ENCODE results near the gene FAM47C.
"Not testable (repeated sequence)": the region's sequence is repeated elsewhere in the genome, so short reads cannot be mapped to it uniquely, and the experiment has no call there.

The FAM47C gene

DNA sequence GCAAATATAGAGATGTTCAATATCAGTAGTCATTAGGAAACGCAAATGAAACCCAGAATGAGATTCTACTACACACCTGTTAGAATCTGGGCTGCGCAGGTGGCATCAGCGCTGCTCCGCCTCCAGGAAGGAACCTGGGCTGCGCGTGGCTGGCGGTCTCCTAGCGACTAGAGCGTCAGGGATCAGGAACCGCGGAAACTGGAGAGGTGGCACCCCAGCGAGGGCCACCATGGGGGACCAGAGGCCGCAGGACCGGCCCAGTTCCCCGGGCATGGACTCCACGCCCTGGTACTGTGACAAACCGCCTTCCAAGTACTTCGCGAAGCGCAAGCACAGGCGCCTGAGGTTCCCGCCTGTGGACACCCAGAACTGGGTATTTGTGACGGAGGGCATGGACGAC is at the start of gene FAM47C:
FAM47C (plus strand) TSS at position 185 of the 400 bp plus-strand sequence; CDS start at position 230, 45 bp downstream.
- not testable (repeated sequence) for DNase-seq

DNA sequence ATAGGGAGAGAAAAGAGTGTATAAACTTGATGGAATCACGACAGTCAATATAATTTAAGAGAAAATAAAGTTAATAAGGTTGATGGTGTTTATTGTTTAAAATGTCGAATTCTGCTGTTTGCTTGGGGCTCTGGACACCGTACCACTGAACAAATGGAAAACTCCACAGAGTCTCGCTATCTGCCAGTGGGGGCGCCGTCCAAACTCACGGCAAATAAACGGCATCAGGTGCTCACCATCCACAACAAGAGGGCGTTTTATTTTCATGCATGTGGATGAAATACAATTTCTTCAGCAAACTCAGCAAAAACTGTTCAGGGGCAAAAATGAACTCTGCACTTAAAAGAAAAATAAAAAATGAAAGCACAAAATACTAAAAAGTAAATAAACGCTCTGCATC is 46.6 kb upstream of the FAM47C start:
- no peak for DNase-seq

DNA sequence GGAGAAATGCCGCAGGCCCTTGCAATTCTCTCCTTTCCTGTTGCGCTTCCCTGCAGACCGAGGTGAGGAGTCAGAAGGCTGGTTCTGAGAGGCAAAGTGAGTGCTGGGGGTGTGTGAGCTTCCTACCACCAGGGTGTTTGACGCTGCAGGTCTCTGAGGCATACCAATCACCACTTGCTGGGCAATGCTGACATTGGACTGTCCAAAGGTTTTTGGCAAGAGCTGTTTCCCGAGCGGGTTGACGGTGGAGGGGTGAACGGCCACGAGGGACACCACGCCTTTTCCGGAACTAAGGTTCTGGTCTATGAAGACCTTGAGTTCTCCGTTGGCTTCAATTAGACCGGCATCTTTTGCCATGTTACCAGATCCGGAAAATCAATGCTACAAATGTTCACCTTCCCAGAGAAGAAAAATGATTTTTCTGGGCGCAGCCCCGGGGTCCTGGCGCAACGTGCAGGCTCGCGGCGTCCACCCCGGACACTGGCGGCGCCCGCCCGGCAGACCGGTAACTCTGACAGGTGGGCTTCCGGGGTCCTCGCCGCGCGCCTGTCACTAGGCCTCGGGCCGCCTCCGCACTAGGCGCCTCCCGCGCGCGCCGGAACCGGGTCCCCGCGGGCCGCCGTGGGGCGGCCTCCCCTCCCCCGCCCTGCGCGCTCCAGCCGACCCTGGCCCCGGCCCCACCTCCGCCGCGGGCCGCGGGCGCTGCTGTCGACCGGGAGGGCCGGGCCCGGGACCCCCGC is 44.9 kb upstream of the FAM47C start:
- DNase-seq, result no peak

DNA sequence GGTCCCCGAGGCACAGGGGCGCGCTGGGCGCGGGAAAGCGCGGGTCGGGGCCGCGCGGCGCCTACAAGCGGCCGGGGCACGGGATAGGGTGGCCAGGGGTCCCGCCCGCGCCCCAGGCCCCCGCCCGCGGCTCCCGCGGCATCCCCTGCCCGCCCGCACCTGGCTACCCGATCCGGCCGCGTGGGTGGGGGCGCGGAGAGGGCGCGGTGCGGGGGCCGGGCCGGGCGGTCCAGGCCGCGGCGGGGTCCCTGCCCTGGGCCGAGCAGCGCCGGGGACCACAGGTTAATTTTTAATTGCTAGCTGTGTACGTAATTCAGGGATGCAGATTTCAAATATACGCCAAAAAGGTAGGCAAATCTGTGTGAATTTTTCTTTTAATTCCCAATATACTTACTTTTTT is 44.3 kb upstream of the FAM47C start:
- DNase-seq, result no peak

DNA sequence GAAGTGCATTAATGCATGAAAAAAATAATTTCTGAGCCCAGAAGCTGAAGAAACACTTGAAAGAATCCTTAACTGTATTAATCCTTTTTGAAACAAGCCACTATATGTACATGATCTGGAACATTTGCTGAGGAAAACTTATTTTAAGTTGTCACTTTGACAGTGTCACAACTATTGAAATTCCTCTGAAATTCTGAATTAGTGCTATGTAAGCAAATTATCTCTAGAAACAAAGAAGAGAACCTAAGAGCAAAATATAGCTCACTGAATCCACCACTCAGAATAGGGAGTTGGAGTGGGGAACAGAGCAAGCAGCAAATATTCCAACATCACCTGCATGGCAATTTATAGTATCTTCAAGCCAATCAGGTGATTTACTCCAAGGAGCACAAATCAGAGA is 34.6 kb upstream of the FAM47C start:
- no peak for DNase-seq

DNA sequence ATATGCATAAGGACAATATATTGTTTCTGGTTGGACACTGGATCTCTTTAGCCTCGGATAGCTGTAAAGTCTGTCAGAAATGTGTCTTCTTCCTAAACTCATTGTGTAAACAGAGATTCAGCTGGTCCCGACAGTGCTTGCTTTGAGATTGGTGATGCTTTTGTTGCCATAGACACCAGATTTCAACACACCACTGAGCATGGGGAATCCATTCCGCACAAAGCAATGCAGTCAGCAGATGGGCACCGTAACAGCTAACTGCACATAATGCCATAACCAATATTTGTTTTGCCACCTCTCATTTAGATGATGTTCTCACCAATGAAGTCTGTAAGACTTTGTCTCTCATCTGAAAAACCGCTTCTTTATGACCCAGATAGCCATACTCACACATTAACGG is 33.3 kb upstream of the FAM47C start:
- no peak for DNase-seq

DNA sequence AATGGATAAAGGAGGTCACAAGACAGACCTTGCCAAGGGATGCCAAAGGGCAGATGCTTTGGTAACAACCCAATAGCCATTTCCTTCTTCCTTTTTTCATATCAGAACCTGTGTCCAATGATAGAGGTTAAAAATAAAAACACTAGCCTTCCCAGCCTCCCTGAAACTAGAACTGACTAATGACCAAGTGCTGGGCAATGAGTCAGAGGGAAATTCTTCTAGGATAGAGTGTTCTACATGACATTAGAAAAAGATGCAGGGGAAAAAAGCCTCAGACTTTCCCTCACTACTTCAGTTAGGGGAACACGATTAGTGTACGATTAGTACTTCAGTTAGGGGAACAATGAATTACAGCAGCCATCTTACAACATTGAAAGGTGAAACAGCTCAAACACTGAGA is 29.3 kb upstream of the FAM47C start:
- DNase-seq, result no peak

DNA sequence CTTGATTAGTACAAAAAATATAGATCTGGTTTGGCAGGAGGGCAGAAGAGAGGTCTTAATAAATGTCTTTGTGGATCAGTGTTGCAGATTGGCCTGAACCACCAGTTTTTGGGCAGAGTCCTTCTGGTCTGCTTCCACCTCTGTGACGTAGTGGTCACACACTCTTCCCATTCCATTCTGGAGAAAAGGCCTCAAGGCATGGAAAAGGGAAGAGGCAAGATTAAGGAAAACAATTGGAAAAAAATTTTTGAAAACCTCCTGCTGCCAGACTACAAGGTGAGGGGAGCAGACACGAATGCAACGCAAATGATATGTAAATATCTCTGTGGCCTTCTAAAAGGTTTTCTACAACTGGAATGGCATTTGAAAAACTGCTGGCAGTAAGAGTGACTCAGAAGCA is 24.3 kb upstream of the FAM47C start:
- no peak for DNase-seq

DNA sequence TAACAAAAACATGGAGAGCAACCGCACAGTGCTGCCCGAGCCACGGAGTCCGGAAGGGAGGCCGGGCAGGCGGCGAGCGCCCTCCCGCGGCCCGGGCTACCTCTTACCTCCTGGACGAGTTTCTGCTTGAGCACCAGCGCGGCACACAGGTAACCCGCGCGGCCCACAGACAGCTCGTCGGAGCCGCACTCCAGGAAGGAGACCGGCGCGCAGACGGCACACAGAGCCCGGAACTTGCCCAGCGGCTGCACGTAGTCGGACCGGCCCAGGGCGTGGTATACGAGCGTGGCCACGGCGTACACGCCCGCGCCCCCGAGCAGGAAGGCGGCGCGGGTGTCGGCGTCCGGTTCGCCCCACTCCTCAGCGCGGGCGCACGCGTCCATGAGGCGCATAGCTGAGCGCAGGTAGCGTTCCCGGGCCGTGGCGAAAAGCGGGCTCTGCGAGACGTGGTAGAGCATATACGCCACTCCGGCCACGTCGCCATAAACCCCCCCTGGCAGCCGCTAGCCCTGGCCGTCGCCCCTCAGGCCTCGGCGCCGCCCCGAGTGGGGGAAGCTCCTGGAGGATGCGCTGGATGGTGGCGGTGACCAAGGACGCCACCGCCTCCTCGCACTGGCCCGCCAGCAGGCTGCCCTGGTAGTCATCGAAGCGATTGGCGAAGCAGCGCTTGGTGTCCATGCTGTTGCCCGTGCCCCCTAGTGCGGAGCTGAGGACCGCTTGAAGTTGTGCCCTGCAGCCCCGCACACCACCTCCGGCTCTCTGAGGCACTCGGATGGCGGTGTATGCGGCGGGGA is 22.6 kb upstream of the FAM47C start:
- DNase-seq, result not testable (repeated sequence)

DNA sequence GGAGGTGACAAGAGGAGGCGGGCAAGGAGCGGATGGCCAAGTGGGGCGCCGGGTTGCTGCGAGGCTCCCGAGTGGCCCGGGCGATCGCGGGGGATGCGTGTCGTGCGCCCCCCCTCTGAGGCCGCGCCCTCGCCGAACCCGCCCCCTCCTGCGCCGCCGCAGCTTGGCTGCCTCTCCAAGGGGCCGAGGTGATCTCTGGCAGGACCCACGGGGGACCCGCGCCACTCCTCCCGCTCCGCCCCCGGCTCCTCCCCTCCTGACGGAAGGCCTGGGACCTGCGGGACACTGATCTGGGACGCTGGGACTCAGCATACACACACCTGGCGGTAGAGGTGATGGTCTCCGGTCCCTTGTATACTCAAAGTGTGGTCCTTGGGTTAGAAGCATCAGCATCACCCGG is 21.9 kb upstream of the FAM47C start:
- no peak for DNase-seq

DNA sequence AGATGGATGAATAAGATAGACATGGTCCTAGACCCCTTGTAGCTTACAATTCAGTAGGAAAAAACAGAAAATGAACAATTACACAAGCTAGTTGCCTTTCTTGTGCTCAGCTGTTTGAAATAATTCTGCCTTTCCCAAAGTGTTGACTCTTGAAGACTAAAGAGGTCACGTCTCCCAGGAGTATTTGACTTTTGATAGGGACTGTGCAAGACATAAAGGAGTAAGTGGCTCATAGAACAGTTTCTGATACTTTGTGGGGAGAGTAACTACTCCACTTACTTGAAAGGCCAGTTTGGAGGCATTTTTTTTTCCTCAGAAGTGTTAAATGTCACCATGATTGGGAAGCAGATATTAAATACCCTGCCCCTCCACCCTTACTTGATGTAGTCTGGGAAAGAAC is 21.0 kb upstream of the FAM47C start:
- DNase-seq, result not testable (repeated sequence)

DNA sequence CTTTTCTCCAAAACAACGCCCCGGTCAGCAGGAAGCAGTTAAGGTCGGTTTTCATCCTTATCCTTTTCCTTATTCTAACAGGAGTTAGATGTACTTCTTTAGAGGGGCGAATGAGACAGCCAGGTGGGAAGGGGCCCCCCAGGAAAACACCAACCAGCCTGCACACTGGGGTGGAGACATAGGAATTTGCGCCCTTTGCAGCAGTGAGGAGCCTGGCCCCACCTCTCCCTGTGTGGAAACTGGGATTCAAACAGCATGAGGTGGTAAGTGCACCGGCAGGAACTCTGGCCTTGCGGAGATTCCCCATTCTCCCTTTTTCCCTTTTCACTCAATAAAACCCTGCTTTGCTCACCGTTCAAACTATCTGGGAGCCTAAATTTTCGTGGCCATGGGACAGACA is 8.0 kb upstream of the FAM47C start:
- no peak for DNase-seq

DNA sequence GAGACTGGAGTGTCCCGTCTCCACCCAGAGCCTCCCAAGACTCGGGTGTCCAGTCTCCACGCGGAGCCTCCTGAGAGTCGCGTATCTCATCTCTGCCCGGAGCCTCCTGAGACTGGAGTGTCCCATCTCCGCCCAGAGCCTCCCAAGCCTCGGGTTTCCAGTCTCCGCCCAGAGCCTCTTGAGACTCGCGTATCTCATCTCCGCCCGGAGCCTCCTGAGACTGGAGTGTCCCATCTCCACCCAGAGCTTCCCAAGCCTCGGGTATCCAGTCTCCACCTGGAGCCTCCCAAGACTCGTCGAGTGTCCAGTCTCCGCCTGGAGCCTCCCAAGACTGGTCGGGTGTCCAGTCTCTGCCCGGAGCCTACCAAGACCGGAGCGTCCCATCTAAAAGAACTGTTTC is 2.3 kb downstream of the FAM47C start:
- no peak for DNase-seq

DNA sequence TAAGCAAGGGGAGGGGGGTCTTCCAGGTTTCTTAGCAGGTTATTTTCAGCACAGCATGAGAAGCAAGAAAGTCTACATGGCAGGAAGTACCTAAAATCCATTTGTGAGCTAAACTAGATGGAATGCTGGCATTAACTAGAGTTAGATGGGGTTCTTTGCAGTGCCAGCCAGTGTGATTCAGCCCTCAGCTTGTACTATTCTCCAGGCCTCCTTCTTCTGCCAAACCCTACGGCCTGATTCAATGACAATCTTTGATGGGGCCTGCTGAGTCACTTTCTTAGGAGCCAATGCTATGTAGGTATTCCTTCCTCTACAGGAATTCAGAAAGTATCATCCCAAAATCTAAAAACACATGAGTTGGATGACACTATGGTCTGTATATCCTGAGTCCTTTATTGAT is 26.1 kb downstream of the FAM47C start:
- DNase-seq, result not testable (repeated sequence)

DNA sequence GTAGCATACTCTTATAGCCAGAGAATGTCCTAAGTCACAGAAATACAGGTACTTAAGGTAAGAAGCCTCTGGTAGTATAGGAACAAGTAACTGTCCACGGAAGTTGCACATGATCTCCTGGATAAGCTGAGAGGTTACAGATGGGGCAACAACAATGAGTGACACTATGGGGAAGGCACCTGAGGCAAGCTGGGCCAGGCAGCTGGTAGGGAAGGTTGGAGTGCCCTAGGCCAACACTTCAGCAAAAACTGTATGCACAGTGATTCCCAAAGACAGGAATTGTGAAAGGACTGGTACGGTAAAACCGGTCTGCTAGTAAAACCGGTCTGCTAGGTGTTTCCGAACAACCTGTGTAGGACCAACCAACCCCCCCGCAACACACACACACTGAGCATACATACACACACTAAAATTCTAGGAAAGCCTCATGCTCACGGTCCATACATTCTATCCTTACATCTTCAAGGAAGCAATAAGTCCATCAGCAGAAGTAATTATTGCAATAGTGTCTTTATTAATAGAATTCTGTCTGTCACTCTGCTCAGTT is 28.6 kb downstream of the FAM47C start:
- DNase-seq, result not testable (repeated sequence)

DNA sequence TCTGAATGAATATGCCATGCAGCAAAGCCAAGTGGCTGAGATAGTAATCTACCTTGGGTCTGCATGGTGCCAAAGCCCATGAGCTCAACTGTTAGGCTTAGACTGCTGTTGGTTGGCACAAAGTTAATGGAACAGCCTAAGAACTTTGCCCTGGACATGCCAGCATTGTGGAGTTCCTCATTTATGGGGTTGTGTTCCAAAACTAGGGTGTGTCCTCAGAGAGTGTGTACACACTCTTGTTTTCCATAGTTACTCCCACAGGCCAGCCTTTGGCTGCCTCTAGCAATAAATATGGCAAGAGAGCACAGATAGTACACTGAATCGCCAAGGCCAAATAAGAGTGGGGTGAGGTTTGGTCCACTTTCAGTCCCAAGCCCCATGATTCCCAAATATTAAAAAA is 30.6 kb downstream of the FAM47C start:
- not testable (repeated sequence) for DNase-seq

DNA sequence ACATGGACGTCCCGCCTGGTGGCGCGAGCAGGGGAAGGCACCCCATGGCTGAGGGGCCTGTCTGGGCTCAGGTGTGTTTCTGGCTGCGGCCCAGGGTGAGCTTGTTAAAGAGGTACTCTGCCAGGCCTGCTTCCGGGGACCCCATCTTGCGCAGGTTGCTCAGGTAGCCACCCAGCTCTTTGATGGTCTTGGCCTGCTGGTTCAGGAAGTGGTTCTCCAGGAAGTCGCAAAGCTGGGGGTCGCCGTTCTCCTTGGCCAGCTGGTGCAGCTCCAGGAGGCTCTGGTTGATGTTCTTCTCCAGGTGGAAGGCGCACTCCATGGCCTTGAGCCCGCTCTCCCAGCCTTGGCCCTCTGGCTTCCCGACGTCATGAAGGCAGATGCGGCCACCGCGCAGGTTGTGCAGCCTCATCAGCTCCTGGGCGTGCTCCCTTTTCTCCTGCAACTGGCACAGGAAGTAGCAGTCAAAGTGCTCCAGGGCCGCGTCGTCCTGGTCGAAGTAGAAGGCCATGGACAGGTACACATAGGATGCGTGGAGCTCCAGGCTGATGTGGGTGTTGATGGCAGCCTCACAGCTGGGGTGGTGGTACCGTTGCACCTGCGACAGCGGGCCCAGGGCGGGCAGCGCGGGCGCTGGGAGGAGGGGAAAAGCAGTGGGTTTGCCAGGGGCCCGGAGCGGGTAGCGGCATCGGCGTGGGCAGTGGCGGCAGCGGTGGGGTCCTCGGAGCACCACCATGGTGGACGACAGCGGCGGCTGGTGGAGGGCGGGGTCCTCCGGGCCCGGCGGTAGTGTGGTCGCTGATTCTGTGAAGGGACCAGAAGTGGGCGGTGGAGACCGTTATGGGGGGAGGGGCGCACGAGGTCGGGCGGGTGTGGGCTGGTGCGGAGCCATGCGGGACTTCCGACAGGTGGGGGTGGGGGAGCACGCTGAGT is 35.1 kb downstream of the FAM47C start:
- DNase-seq, result not testable (repeated sequence)

DNA sequence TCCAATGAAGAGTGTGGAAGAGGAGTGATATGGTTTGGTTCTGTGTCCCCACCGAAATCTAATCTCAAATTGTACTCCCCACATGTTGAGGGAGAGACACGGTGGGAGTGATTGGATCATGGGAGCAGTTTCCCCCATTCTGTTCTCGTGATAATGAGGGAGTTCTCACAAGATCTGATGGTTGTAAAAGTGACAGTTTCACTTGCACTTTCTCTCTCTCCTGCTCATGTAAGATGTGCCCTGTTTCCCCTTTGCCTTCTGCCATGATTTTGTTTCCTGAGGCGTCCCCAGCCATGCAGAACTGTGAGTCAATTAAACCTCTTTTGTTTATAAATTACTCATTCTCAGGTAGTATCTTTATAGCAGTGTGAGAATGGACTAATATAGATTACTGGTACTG is 39.6 kb downstream of the FAM47C start:
- no peak for DNase-seq

DNA sequence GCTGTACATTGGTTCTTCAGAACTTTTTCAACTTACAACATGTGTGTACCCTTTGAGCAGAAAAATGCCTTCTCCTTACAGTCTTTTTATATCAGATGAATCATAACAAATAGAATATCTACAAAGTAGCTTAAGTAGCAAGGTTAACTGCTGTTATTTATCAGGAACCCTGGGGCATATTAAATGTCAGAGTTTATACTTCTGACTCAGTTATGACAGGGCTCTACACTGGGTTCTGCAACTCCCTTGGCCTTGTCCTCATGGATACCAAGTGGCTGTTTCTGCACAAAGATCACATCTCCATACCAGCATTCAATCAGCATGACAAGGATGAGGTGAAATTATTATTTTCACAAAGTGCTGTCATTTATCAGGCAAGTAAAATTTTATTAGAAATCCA is 49.4 kb downstream of the FAM47C start:
- DNase-seq, result not testable (repeated sequence)

DNA sequence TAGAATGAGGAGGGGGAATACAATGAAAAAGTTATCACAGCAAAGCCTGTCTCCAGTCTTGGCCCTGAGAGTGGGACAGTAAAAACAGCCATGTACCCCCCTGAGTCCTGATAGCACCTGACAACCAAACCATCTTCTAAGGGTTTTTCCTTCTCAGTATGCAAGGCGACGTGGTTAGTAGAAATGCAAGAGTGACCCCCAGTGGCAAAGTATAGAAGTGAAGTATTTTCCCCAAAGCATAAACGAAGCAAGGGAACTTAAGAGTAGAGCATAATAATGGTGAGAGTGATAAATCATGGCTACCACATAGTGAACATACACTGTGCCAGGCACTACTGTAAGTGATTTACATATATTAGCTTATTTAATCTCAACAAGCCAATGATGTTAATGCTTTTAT is 52.8 kb downstream of the FAM47C start:
- DNase-seq, result peak; percentile 20
